ENCODE data around the gene PCDHGC4. TPM values are rescaled to one million over a fixed set of nuclear protein-coding genes. Genes with fewer than 3 reads are reported as not detected.
A peak's percentile ranks its signal among the peaks of the same experiment; 100 is the strongest.

The PCDHGC4 gene
- total RNA-seq, 2 donors from 2014 or later = not detected

GRCh38 chr5:141493500-141494422, 8.9 kb downstream of the PCDHGC4 start:
- DNase-seq (no peak), ATAC-seq (replicated peaks in 1 of 2) (no peak)
- Mint-ChIP-seq H3K27me3 (ENCODE audit: low read depth) (peaks cover 83% of the 10 kb centered on the region), H3K9me3 (no peaks in the 10 kb centered on the region), H3K4me3 (no peak overlapping the region), H3K4me1 (ENCODE audit: low read depth) (peaks cover 14% of the 10 kb centered on the region), H3K27ac (no peak overlapping the region), H3K36me3 (ENCODE audit: insufficient read depth in 2 of 2) (peaks cover 0 to 3% of the 10 kb centered on the region in 2 donors)

- no peaks in the 10 kb centered on the region for H3K9me3 Mint-ChIP-seq
- H3K36me3 Mint-ChIP-seq (ENCODE audit: insufficient read depth in 2 of 2) = peaks cover 0 to 3% of the 10 kb centered on the region in 2 donors
- H3K27ac Mint-ChIP-seq = no peak overlapping the region
- no peak for ATAC-seq (replicated peaks in 1 of 2)
- no peak for DNase-seq
- H3K27me3 Mint-ChIP-seq (ENCODE audit: low read depth) = peaks cover 79% of the 10 kb centered on the region
- H3K4me1 Mint-ChIP-seq (ENCODE audit: low read depth) = peaks cover 14% of the 10 kb centered on the region
- no peak overlapping the region for H3K4me3 Mint-ChIP-seq
Observed at GRCh38 chr5:141494761-141495452, 10.1 kb downstream of the PCDHGC4 start.

GRCh38 chr5:141495453-141495811, 10.6 kb downstream of the PCDHGC4 start:
- Mint-ChIP-seq H3K4me3 (no peak overlapping the region), H3K9me3 (no peaks in the 10 kb centered on the region), H3K36me3 (ENCODE audit: insufficient read depth in 2 of 2) (peaks cover 0 to 3% of the 10 kb centered on the region in 2 donors), H3K4me1 (ENCODE audit: low read depth) (peaks cover 14% of the 10 kb centered on the region), H3K27ac (no peak overlapping the region), H3K27me3 (ENCODE audit: low read depth) (peaks cover 74% of the 10 kb centered on the region)
- ATAC-seq (replicated peaks in 1 of 2) (no peak), DNase-seq (no peak)

GRCh38 chr5:141496038-141496437, 11.2 kb downstream of the PCDHGC4 start:
- Mint-ChIP-seq H3K27me3 (ENCODE audit: low read depth) (peaks cover 67% of the 10 kb centered on the region), H3K27ac (no peak overlapping the region), H3K36me3 (ENCODE audit: insufficient read depth in 2 of 2) (peaks cover 0 to under 1% of the 10 kb centered on the region in 2 donors), H3K4me1 (ENCODE audit: low read depth) (peaks cover 14% of the 10 kb centered on the region), H3K9me3 (no peaks in the 10 kb centered on the region), H3K4me3 (no peak overlapping the region)
- DNase-seq (no peak), ATAC-seq (replicated peaks in 1 of 2) (no peak)

GRCh38 chr5:141501761-141502160, 16.9 kb downstream of the PCDHGC4 start:
- H3K4me1 Mint-ChIP-seq (ENCODE audit: low read depth) = no peaks in the 10 kb centered on the region
- ATAC-seq (replicated peaks in 1 of 2) (no peak), DNase-seq (no peak)
- H3K27me3 Mint-ChIP-seq (ENCODE audit: low read depth) = peaks cover 18% of the 10 kb centered on the region
- no peaks in the 10 kb centered on the region for H3K9me3 Mint-ChIP-seq
- H3K4me3 Mint-ChIP-seq = no peak overlapping the region
- no peaks in the 10 kb centered on the region for H3K36me3 Mint-ChIP-seq (ENCODE audit: insufficient read depth in 2 of 2)
- no peak overlapping the region for H3K27ac Mint-ChIP-seq

GRCh38 chr5:141503681-141504080, 18.9 kb downstream of the PCDHGC4 start:
- ATAC-seq (replicated peaks in 1 of 2) (no peak), DNase-seq (no peak)
- Mint-ChIP-seq H3K27me3 (ENCODE audit: low read depth) (peaks cover 6% of the 10 kb centered on the region), H3K27ac (no peak overlapping the region), H3K4me3 (no peak overlapping the region), H3K36me3 (ENCODE audit: insufficient read depth in 2 of 2) (no peaks in the 10 kb centered on the region), H3K9me3 (no peaks in the 10 kb centered on the region), H3K4me1 (ENCODE audit: low read depth) (no peaks in the 10 kb centered on the region)

GRCh38 chr5:141504216-141504615, 19.4 kb downstream of the PCDHGC4 start:
- Mint-ChIP-seq H3K36me3 (ENCODE audit: insufficient read depth in 2 of 2) (no peaks in the 10 kb centered on the region), H3K27me3 (ENCODE audit: low read depth) (peaks cover under 1% of the 10 kb centered on the region), H3K4me3 (no peak overlapping the region), H3K27ac (no peak overlapping the region), H3K4me1 (ENCODE audit: low read depth) (peaks cover 4% of the 10 kb centered on the region), H3K9me3 (no peaks in the 10 kb centered on the region)
- DNase-seq = no peak
- no peak for ATAC-seq (replicated peaks in 1 of 2)

- Mint-ChIP-seq H3K9me3 (no peaks in the 10 kb centered on the region), H3K4me1 (ENCODE audit: low read depth) (peaks cover 12% of the 10 kb centered on the region), H3K27ac (no peak overlapping the region), H3K4me3 (no peak overlapping the region), H3K27me3 (ENCODE audit: low read depth) (no peaks in the 10 kb centered on the region), H3K36me3 (ENCODE audit: insufficient read depth in 2 of 2) (no peaks in the 10 kb centered on the region)
- no peak for ATAC-seq (replicated peaks in 1 of 2)
- no peak for DNase-seq
Observed at GRCh38 chr5:141506381-141507155, 21.7 kb downstream of the PCDHGC4 start.

GRCh38 chr5:141507387-141508091, 22.7 kb downstream of the PCDHGC4 start:
- Mint-ChIP-seq H3K27me3 (ENCODE audit: low read depth) (no peaks in the 10 kb centered on the region), H3K4me1 (ENCODE audit: low read depth) (peaks cover 19% of the 10 kb centered on the region), H3K36me3 (ENCODE audit: insufficient read depth in 2 of 2) (no peaks in the 10 kb centered on the region), H3K4me3 (no peak overlapping the region), H3K9me3 (no peaks in the 10 kb centered on the region), H3K27ac (no peak overlapping the region)
- ATAC-seq (replicated peaks in 1 of 2) = no peak
- no peak for DNase-seq

- Mint-ChIP-seq H3K4me3 (no peak overlapping the region), H3K36me3 (ENCODE audit: insufficient read depth in 2 of 2) (peaks cover 0 to 2% of the 10 kb centered on the region in 2 donors)
- ATAC-seq (replicated peaks in 1 of 2) = no peak
Observed at GRCh38 chr5:141508440-141508797, 23.6 kb downstream of the PCDHGC4 start.

GRCh38 chr5:141508798-141509611, 24.2 kb downstream of the PCDHGC4 start:
- ATAC-seq (replicated peaks in 1 of 2) (peak; percentile 27 to 42), DNase-seq (peak; percentile 32 to 35)
- peaks cover 33% of the 10 kb centered on the region for H3K4me1 Mint-ChIP-seq (ENCODE audit: low read depth)
- H3K36me3 Mint-ChIP-seq (ENCODE audit: insufficient read depth in 2 of 2) = peaks cover 0 to 2% of the 10 kb centered on the region in 2 donors
- no peaks in the 10 kb centered on the region for H3K27me3 Mint-ChIP-seq (ENCODE audit: low read depth)
- peak overlapping the region; percentile 56 to 68 for H3K4me3 Mint-ChIP-seq
- no peaks in the 10 kb centered on the region for H3K9me3 Mint-ChIP-seq
- H3K27ac Mint-ChIP-seq = no peak overlapping the region

More at GRCh38 chr5:141508440-141508797, 23.6 kb downstream of the PCDHGC4 start:
- Mint-ChIP-seq H3K4me1 (ENCODE audit: low read depth) (peaks cover 27% of the 10 kb centered on the region), H3K9me3 (no peaks in the 10 kb centered on the region), H3K27ac (no peak overlapping the region), H3K27me3 (ENCODE audit: low read depth) (no peaks in the 10 kb centered on the region)
- DNase-seq = no peak

- H3K4me1 Mint-ChIP-seq (ENCODE audit: low read depth) = peaks cover 45% of the 10 kb centered on the region
- H3K36me3 Mint-ChIP-seq (ENCODE audit: insufficient read depth in 2 of 2) = peaks cover 1 to 2% of the 10 kb centered on the region in 2 donors
- DNase-seq = no peak
- H3K4me3 Mint-ChIP-seq = no peak overlapping the region
- H3K27ac Mint-ChIP-seq = no peak overlapping the region
- no peak for ATAC-seq (replicated peaks in 1 of 2)
- no peaks in the 10 kb centered on the region for H3K27me3 Mint-ChIP-seq (ENCODE audit: low read depth)
- H3K9me3 Mint-ChIP-seq = no peaks in the 10 kb centered on the region
Observed at GRCh38 chr5:141510160-141510559, 25.3 kb downstream of the PCDHGC4 start.
